Measurements from ENCODE around the gene CACNA1C. TPM values are rescaled to one million over a fixed set of nuclear protein-coding genes. Genes with fewer than 3 reads are reported as not detected.
"Not testable (repeated sequence)": the region's sequence is repeated elsewhere in the genome, so short reads cannot be mapped to it uniquely, and the experiment has no call there.

CACNA1C gene
- total RNA-seq, 2 donors from 2014 or later: 0.05 to 0.31 TPM

DNA sequence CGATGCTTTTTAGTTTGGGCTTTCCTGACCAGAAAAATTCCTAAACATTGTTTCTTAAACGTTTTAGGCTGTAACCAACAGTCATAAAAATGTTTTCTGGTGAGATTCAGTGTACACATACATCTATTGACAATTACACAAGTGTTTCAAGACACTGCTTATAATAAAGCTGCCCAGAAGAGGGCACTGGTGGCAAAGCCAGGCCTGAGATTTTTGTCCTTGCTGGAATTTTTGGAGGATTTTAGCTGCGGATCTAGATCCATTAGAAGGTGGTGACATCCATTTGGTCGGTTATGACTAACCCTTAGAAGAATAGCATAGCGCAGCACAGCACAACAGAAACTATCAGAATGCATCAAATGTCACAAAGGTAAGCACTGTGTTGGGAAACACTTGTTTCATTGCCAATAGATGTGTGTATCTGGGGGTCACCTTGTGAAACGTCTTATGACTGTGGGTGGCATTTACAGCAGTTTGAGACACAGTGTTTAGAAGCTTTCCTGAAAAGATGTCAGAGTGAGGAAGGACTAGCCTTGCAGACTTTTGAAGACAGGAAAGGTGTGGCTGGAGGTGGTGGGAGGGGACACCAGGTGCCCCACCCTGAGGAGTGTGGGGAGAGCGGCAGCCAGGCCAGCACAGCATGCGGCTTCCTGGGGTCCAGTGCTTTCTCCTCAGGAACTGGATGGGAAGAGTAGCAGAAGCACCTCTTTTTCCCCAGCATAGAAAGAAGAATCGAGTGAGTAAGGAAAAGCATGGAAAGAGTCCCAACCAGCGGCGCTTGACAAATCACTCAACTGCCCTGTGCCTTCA is 687.2 kb downstream of the CACNA1C start:
- H3K27ac Mint-ChIP-seq: no peak overlapping the region
- no peaks in the 10 kb centered on the region for H3K9me3 Mint-ChIP-seq
- ATAC-seq (no peak), DNase-seq (ENCODE audit: low spot score in 2 of 2) (no peak)
- no peaks in the 10 kb centered on the region for H3K36me3 Mint-ChIP-seq

DNA sequence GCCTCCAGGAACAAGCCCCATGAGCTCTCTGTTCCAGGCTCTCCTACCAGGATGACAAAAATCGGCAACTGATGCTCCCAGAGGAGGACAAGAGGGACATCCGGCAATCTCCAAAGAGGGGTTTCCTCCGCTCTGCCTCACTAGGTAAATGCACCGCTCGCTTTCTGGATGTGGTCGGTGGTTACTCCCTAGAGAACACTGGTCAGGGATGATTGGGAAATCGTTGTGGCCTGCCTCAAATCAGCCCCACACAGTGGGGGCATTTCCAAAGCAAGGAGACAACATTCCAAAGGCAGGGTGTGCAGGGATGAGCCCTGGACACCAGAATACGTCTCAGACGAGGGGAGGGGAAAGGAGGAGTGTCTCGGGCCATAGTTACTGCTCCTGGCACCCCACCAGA is 689.2 kb downstream of the CACNA1C start:
- not testable (repeated sequence) for ATAC-seq; DNase-seq (ENCODE audit: low spot score in 2 of 2)

DNA sequence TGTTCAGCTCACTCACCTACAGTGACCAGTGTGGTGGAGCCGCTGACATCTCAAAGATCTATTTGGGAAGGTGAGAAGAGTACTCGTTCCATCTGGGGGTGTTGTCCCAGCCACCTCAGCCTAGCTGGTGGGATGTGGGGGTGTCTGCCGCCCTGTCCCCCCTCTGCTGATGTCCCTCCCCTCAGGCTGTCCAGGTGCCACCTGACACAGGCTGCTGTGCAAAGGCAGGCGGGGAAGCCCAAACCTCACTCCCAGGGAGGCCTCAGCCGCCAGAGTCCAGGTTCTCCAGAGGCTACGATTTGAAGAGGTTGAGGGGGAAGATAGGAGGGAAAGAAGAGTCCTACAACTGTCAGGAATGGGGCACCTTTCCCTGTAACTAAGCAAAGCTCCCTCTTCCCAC is 690.7 kb downstream of the CACNA1C start:
- H3K27ac Mint-ChIP-seq: no peak overlapping the region
- H3K36me3 Mint-ChIP-seq: peaks cover 0 to 9% of the 10 kb centered on the region in 2 donors
- ATAC-seq (no peak), DNase-seq (ENCODE audit: low spot score in 2 of 2) (no peak)
- H3K9me3 Mint-ChIP-seq: peaks cover 0 to 4% of the 10 kb centered on the region in 2 donors

More for the DNA sequence above, 689.2 kb downstream of the CACNA1C start:
- not testable (repeated sequence) for H3K9me3 Mint-ChIP-seq, H3K36me3 Mint-ChIP-seq, H3K27ac Mint-ChIP-seq

DNA sequence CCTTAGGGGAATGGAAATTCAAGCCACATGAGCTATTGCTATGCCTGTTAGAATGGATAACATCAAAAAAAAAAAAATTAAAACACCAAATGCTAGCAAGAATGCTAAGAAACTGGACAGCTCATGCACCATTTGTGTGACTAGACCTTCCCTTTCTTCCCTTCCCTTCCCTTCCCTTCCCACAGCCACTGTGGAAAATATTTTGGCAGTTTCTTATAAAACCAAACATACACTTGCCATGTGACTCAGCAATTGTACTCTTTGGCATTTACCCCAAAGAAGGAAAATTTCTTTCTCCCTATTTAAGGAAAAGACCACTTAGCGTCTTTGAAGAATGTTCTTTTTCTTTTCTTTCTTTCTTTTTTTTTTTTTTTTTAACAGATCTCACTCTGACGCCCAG is 692.9 kb downstream of the CACNA1C start:
- no peak overlapping the region for H3K27ac Mint-ChIP-seq

More for the DNA sequence above, 692.9 kb downstream of the CACNA1C start:
- no peak for ATAC-seq
- Mint-ChIP-seq H3K9me3 (peaks cover 0 to 4% of the 10 kb centered on the region in 2 donors), H3K36me3 (peaks cover 0 to 9% of the 10 kb centered on the region in 2 donors)
- no peak for DNase-seq (ENCODE audit: low spot score in 2 of 2)

Other genes with a start within 250 kb of the CACNA1C start
- not detected for gene LRTM2, start 232.4 kb upstream of the CACNA1C start, total RNA-seq
- gene CACNA2D4, start 134.3 kb upstream of the CACNA1C start, total RNA-seq: 1 to 10 TPM; 3.8 to 5.4 TPM
- 10 to 100 TPM in 1 of 2 donors, 1 to 10 TPM in 1; 9.0 to 13.6 TPM for gene DCP1B, start 48.5 kb upstream of the CACNA1C start, total RNA-seq

All from activated naive CD4-positive, alpha-beta T cell treated with anti-CD3 and anti-CD28 coated beads, Interleukin-2, amount 50 U/mL, for 72 hours (primary cell).